ENCODE measurements around the gene RSL1D1.
"Not testable (repeated sequence)": the region's sequence is repeated elsewhere in the genome, so short reads cannot be mapped to it uniquely, and the experiment has no call there.

The RSL1D1 gene

DNA sequence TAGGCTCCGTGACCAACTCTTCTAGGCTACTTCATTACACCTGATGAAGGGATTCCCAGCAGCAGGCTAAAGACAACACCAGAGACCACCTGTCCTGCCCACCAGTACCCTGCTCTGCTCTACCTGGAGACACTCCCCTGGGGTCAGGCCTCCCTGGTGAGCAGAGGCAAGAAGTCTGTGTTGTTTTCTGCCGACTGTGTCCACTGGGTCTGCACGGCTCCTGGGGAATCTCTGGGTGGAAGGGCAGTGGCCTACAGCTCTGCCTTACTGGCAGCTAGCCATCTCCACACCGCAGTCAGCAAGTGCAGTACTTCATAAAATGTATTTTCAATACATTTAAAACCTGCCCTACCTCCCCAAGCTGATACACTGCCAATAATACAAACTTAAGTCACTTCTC is 6.8 kb downstream of the RSL1D1 start:
- in situ Hi-C loops (cut with MboI; ENCODE audit: low sequenced_read_pairs), result no loop called here

DNA sequence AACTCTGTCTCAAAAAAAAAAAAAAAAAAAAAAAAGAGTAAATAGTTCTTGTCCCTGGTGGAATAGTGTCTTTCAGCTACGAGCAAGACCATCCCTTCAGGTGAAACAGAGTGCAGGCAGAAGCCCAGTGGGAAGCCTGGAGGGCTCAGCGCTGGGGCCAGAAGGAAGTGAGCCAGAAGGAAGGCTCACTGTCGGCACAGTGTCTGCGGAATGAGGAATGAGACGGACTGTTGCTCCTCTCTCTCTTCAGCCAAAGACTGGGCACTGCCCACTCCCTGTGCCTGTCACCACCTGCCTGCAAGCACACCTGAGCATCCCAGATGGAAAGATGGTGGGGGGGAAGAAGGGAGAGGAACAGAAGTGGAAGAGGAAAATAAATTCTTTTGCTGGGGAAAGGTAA is 7.5 kb downstream of the RSL1D1 start:
- in situ Hi-C loops (cut with MboI; ENCODE audit: low sequenced_read_pairs), result no loop called here

DNA sequence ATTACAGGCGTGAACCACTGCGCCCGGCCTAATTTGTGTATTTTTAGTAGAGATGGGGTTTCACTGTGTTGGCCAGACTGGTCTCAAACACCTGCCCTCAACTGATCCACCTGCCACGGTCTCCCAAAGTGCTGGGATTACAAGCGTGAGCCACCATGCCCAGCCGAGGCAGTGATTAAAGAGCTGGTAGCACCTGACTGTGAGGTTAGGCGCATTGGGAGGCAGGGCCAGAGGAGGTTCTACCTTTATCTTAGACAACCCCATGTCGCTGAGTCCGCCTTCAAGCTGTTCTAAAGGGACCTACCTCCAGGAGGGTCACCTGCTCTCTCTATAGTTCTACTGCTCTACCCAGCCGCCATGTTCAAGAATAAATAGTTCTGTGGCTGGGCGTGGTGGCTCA is 8.1 kb downstream of the RSL1D1 start:
- in situ Hi-C loops (cut with MboI; ENCODE audit: low sequenced_read_pairs), result no loop called here

DNA sequence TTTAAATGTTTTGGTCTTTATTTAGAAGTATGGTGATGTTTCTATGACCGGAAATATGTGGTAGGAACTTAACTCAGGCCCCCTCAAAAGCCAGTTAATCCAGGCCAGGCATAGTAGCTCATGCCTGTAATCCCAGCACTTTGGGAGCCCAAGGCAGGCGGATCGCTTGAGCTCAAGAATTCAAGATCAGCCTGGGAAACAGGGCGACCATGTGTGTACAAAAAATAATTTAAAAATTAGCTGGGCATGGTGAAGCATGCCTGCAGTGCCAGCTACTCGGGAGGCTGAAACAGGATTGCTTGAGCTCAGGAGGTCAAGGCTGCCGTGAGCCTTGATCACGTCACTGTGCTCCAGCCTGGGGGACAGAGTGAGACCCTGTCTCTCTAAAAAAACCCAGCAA is 10.3 kb downstream of the RSL1D1 start:
- in situ Hi-C loops (cut with MboI; ENCODE audit: low sequenced_read_pairs), result no loop called here

DNA sequence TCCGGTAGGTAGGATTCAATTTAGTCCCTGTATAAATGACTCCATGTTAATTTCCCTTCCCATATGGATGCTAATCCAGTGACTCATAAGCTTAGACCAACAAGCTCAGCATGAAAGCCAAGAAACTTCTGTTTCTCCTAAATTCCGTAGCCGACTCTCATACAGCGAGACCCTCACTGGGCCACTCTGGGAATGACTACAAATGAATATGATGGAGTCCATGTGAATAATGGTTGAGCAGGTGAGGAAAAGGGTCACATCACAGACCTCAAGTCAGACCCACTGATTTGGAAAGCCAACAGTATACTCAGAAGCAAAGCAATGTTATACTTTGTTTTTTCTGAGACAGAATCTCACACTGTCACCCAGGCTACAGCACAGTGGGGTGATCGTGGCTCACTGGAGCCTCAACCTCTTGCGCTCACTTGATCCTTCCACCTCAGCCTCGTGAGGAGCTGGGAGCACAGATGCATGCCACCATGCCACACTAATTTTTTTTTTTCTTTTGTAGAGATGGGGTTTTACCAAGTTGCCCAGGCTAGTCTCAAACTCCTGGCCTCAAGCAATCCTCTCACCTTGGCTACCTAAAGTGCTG is 14.6 kb downstream of the RSL1D1 start:
- in situ Hi-C loops (cut with MboI; ENCODE audit: low sequenced_read_pairs), result no loop called here

DNA sequence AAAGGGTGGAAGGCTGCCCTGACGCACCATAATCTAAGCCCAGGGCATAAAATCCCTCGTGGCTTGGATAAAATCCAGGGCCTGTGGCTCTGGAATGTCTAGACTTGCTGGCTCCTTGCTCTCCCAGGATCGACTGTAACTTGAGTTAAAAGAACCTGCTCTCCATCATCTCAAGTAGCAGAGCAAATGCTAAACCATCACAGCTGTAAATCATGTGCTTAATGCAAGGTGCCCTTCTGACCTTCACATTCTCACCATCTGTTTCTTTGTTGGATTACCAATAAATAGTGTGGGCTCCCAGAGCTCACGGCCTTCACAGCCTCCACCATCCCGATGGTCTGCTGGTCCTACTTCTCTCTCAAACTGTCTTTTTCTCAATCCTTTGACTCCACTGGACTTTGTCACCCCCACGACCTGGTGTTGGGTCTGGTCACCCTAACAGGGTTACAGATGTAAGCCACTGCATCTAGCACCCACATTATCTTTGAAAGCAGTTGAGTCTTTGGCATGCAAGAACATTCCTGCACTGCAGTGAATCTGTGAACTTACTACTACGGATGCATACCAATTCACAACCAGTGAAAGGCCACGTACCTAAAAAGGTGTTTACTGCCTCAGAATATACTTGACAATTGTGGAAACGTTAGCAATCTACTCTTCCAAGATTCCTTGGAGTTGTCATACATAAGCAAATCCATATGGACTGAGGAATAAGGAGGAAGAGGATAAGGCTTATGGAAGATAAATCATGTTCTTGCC is 15.3 kb downstream of the RSL1D1 start:
- in situ Hi-C loops (cut with MboI; ENCODE audit: low sequenced_read_pairs), result no loop called here

DNA sequence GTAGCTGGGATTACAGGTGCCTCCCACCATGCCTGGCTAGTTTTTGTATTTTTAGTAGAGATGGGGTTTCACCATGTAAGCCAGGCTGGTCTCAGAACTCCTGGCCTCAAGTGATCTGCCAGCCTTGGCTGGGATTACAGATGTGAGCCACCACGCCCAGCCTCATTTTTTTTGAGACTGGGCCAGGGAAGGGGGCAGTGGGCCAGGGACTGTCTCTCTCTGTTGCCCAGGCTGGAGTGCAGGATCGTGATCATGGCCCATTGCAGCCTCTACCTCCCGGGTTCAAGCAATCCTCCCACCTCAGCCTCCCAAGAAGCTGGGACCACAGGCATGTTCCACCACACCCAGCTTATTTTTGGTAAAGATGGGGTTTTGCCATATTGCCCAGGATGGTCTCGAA is 16.0 kb downstream of the RSL1D1 start:
- in situ Hi-C loops (cut with MboI; ENCODE audit: low sequenced_read_pairs), result no loop called here

DNA sequence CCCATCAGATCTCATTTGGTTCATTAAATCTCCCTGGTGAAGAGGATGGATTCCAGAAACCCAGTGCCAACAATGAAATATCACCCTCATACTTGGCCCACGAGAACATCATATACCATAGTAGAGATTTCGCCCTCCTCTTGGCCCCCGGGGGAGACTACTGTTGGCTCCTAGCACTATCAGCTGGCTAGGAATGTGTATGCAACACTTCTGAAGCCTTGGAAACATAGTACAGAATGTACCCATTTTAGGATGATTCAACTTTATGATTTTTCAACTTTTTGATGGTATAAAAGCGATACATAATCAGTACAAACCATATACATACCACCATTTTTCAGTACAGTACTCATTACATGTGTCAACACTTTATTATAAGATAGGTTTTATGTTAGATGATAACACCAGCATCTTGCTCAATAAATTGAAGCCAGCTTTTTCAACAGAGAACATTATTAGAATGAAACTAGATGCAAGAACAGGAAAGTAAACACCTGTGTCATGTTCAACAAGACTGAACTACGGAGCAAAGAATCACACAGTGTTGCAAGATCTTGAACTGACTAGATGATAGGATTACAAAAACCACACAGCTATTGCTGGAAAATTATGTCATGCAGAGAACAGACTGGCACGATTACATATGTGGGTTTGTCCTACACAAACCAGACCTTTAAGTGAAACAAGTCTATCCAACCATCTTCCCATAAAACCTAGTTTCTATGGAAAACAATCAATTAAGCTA is 17.2 kb downstream of the RSL1D1 start:
- in situ Hi-C loops (cut with MboI; ENCODE audit: low sequenced_read_pairs), result no loop called here

DNA sequence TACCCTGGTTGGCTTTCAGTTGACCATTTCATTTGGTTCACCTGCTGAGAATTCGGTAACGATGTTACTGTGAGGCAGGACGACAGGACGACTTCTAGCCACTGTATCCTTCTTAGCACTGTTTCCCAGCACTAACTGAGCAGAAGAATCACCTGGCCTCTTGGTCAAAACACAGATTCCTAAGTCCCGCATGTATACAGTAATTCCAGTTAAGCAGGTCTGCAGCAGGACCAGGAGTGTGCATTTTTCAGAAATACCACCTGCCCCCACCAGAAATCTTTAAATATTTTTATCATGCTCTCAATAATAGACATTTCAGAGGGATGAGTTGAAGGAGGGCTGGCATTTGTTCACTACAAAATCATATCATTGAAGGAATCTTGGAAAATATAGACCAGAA is 22.6 kb downstream of the RSL1D1 start:
- in situ Hi-C loops (cut with MboI; ENCODE audit: low sequenced_read_pairs), result no loop called here

DNA sequence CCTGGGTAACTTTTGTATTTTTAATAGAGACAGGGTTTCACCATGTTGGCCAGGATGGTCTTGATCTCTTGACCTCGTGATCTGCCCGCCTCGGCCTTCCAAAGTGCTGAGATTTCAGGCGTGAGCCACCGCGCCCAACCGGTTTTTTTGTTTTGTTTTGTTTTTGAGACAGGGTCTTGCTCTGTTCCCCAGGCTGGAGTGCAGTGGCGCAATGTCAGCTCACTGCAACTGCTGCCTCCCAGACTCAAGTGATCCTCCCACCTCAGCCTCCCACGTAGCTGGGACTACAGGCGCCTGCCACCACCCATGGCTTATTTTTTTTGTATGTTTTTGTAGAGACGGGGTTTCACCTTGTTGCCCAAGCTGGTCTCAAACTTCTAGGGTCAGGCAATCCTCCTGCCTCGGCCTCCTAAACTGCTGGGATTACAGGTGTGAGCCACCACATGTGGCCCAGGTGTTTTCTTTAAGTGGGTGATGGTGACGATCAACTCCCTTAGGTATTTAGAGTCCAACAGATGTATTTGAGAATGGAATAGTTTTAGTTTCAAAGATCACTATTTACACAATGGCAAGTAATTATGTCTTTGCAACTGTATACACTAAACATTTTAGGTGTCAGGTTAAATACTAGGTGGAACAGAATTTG is 25.7 kb downstream of the RSL1D1 start:
- in situ Hi-C loops (cut with MboI; ENCODE audit: low sequenced_read_pairs), result not testable (repeated sequence)

DNA sequence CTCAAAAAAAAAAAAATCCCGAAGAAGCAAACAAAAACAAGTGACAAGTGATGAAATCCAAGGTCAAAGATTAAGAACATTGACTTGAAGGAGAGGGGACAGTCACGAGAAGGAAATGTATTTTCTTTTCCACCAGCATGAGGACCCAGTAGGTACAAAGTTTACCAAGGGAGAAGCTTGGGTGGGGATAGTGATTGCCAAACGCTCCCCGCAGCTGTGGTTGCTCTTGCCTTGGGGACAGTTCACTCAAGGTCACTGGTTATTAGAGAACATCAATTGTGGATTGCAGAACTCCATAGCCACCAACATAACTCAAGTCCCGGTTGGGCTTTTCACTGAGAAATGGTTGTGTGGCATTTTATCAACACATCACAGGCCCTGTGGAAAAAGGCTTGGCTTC is 27.0 kb downstream of the RSL1D1 start:
- in situ Hi-C loops (cut with MboI; ENCODE audit: low sequenced_read_pairs), result no loop called here

DNA sequence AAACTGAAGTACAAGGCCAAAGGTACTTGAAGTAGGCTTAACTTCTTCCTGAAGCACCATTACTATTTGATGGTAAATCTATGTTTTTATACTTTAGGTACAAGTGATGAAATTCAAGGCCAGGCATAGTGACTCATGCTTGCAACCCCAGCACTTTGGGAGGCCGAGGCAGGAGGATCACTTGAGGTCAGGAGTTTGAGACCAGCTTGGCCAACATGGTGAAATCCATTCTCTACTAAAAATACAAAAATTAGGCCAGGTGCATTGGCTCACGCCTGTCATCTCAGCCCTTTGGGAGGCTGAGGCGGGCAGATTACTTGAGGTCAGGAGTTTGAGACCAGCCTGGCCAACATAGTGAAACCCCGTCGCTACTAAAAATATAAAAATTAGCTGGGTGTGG is 27.7 kb downstream of the RSL1D1 start:
- in situ Hi-C loops (cut with MboI; ENCODE audit: low sequenced_read_pairs), result not testable (repeated sequence)

DNA sequence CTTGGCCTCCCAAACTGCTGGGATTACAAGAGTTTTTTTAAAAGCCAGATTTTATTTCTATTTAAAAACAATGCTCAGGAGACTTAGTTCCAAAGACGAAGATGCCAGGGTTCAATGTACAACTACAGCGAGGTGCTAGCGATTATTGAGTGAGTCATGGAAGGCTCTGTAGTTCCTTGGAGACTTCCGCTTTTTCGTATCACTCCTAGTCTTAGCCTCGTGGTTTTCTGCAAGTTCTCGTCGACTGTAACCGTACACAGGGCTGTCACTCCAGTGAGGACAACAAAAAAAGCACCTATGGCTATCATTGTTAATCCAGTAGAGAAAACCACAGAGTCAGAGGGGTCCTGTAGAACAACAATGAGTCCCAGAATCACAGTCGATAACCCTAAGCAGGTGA is 31.5 kb downstream of the RSL1D1 start:
- in situ Hi-C loops (cut with MboI; ENCODE audit: low sequenced_read_pairs), result no loop called here

DNA sequence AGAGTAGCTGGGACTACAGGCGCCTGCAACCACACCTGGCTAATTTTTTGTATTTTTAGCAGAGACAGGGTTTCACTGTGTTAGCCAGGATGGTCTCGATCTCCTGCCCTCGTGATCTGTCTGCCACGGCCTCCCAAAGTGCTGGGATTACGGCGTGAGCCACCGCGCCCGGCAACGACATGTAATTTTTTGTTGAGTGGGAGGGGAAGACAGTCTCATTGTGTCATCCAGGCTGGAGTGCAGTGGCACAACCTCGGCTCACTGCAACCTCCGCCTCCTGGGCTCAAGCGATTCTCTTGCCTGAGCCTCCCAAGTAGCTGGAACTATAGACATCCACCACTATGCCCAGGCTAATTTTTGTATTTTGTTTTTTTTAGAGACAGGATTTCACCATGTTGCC is 32.4 kb downstream of the RSL1D1 start:
- in situ Hi-C loops (cut with MboI; ENCODE audit: low sequenced_read_pairs), result not testable (repeated sequence)

DNA sequence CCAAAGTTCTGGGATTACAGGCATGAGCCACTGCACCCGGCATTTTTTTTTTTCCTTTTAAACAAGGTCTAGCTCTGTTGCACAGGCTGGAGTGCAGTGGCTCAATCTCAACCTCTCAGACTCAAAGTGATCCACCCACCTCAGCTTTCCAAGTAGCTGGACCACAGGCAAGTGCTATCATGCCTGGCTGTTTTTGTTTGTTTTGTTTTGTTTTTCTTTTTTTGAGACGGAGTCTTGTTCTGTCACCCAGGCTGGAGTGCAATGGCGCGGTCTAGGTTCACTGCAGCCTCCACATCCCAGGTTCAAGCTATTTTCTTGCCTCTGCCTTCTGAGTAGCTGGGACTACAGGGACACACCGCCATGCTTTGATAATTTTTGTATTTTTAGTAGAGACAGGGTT is 35.2 kb downstream of the RSL1D1 start:
- in situ Hi-C loops (cut with MboI; ENCODE audit: low sequenced_read_pairs), result no loop called here

DNA sequence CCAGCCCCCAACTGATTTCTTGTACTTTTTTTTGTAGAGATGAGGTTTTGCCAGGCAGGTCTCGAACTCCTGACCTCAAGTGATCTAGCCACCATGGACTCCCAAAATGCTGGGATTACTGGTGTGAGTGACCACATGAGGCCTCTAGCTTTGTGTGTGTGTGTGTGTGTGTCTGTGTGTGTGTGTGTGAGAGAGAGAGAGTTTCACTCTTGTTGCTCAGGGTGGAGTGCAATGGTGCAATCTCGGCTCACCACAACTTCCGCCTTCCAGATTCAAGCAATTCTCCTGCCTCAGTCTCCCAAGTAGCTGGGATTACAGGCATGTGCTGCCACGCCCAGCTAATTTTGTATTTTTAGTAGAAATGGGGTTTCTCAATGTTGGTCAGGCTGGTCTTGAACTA is 36.5 kb downstream of the RSL1D1 start:
- in situ Hi-C loops (cut with MboI; ENCODE audit: low sequenced_read_pairs), result not testable (repeated sequence)

DNA sequence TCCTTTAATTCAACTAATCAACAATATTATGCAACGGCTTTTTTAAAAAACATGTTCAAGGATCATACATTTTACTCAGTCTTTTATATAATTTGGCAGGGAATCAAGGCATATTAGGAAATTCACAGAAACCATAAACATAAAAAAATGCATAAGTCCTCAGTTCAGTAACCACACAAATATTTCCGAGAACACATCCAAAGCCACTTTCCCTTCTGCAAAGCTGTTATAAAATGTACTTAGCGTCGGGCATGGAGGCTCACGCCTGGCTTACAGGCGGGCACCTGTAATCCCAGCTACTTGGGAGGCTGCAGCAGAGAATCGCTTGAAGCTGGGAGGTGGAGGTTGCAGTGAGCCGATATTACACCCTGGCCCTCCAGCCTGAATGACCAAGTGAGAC is 44.6 kb downstream of the RSL1D1 start:
- in situ Hi-C loops (cut with MboI; ENCODE audit: low sequenced_read_pairs), result no loop called here

DNA sequence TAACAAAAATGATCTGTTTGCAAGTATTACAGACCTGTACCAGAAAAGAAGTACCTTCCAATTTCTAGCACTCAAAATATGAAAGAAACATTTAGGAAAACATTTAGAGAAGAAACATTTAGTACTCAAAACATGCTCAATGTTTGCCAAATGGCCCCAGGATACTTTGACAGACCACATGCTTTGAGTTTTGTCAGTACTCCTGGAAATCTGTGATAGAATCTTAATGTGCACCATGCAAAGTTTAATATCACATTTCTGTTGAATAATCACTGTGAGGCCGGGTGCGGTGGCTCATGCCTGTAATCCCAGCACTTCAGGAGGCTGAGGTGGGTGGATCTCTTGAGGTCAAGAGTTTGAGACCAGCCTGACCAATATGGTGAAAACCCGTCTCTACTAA is 45.8 kb downstream of the RSL1D1 start:
- in situ Hi-C loops (cut with MboI; ENCODE audit: low sequenced_read_pairs), result no loop called here

DNA sequence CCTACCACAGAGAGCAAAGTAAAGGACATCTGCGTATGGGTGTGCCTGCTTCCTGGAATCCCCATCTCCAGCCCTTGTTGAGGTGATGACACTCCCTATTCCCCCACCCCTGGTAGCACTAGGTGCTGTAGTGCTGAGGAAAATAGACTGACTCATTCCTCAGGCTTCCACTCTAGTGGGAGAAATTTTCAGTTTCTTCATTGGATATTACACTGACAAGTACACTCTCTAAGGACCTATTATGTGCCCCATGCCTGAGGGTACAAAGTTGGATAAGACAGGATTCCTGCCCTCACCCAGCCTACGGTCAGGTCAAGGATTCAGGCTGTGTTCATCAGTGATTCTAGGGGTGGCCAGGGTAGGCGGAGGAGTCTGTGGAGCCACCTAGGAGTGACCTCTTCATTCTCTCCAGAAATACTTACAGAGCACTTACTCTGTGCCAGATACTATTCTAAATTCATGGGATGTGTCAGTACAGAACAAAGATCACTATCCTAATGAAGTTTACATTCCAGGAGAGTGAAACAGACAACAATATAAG is 49.8 kb downstream of the RSL1D1 start:
- in situ Hi-C loops (cut with MboI; ENCODE audit: low sequenced_read_pairs), result no loop called here

DNA sequence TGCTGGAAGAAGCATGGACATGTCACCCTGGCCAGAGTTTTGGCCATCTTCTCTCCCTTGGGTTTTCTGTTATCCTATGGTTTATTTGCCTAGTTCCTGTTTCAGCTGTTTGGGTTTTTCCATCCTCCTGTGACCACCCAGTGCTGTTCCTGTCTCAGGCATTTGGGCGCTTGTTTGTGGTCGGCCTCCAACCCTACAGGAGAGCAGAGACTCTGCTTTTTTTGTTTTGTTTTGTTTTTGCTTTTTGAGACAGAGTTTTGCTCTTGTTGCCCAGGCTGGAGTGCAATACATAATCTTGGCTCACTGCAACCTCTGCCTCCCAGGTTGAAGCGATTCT is 51.0 kb downstream of the RSL1D1 start:
- in situ Hi-C loops (cut with MboI; ENCODE audit: low sequenced_read_pairs), result no loop called here

DNA sequence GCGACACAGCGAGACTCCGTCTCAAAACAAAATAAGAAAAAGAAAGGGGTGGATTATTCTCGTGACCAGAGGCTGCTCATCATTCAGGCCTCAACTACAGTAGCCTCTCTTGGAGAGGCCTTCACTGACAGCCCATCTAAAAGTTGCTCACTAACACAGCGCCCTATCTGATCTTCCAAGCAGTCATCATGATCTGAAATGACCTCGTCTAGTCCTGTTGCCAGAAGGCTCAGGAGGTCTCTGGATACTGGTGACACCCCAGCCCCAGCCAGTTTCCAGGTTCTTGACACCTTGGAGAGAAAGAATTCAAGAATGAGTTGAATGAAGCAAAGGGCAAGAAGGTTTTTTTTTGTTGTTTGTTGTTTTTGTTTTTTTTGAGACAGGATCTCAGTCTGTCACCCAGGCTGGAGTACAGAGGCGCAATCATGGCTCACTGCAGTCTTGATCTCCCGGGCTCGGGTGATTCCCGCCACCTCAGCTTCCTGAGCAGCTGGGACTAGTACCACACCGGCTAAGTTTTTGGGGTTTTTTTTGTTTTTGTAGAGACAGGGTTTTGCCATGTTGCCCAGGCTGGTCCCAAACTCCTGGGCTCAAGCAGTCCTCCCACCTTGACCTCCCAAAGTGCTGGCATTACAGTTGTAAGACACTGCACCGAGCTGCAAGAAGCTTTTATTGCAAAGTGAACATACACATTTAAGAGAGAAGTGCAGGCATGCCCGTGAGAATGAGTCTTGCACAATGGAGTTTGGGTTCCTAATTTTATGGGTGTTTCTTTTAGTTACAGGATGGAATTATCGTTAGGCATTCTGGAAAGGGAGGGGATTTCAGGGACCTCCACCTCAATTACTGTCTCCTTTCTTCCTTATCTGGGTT is 51.6 kb downstream of the RSL1D1 start:
- in situ Hi-C loops (cut with MboI; ENCODE audit: low sequenced_read_pairs), result no loop called here

All from HL-60/S4 treated with retinoic acid at 250 ng/mL for 4 days and 3 days (cell line).